Measurements from ENCODE around the gene PUSL1.

DNA sequence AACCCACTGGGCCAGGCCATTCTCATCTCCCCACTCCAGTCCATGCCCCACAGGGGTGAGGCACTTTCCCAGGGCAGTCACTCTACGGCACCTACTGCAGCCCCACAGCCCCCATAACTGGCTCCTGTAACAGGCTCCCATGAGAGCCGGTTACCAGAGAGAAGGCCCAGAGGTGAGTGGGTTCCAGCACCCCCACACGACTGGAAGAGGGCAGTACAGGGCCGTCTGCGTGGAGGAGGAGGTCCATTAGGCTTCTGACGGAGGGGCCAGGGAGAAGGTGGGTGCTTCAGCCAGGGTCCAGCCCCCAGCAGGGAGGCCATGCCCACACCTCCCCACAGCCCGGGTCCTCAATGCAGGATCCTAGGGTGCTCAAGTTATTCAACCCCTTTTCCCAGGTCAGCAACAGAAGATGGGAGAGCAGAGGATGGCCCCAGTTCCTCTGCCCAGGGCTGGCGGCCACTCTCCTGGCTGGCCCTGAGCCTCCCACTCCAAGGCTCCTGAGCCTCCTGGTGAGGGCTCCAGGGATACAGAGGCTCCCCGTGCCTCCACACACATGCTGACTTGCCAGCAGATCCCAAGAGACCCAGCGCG lies 2.2 kb upstream of the PUSL1 start:
- TF ChIP-seq, protein P1, sequence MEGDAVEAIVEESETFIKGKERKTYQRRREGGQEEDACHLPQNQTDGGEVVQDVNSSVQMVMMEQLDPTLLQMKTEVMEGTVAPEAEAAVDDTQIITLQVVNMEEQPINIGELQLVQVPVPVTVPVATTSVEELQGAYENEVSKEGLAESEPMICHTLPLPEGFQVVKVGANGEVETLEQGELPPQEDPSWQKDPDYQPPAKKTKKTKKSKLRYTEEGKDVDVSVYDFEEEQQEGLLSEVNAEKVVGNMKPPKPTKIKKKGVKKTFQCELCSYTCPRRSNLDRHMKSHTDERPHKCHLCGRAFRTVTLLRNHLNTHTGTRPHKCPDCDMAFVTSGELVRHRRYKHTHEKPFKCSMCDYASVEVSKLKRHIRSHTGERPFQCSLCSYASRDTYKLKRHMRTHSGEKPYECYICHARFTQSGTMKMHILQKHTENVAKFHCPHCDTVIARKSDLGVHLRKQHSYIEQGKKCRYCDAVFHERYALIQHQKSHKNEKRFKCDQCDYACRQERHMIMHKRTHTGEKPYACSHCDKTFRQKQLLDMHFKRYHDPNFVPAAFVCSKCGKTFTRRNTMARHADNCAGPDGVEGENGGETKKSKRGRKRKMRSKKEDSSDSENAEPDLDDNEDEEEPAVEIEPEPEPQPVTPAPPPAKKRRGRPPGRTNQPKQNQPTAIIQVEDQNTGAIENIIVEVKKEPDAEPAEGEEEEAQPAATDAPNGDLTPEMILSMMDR (IDR thresholded peaks at IDR 0.05): no peak
- no peak for TF ChIP-seq ZFX (IDR thresholded peaks at IDR 0.05; ENCODE audit: borderline replicate concordance)
